ENCODE data around the gene IL27RA. TPM values are rescaled to one million over a fixed set of nuclear protein-coding genes. Genes with fewer than 3 reads are reported as not detected.

IL27RA gene
- total and polyA plus RNA-seq, 2 of the 4 experiments (the other 2 are of a cell fraction): 2.9 to 5.1 TPM

DNA sequence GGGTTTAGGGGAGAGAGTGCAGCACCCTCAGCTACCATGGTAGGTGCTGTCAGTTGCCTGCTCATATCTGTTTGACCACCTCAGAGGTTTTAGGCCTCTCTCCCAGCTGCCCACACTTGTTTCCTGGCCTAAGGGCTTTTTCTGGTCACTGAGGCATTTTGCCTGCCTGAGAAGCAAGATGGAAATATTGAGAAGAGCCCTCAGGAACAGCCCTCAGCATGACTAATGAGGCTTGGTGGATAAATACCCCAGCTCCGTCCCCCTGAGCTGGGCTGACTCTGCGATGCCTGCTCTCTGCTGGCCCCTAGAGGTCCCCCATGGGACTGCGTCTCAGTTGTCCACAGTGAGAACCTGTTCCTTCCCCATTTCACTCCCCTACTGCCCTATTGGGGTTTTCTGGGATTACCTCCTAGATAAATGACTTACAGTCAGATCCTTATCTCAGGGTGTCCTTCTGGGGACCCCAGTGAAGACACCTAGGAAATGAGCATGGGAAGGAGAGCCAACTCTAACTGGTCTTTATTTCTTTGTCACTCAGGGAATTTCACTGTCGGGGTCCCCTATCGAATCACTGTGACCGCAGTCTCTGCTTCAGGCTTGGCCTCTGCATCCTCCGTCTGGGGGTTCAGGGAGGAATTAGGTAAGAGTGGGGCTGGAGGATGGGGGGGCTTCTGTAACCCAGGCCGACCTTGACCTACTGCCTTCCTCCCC, 17.0 kb downstream of the IL27RA start:
- Histone ChIP-seq H3K27me3 (ENCODE audit: control insufficient read depth, insufficient read depth, low read length) (no peaks in the 10 kb centered on the region), H3K4me3 (ENCODE audit: insufficient read depth, low read depth, low read length) (no peak overlapping the region), H3K27ac (ENCODE audit: insufficient read depth, low read length) (no peak overlapping the region), H2BK120ac (ENCODE audit: low read depth, low read length) (no peak overlapping the region), H3K4me2 (ENCODE audit: low read depth, low read length) (no peak overlapping the region), H3K4me1 (ENCODE audit: control insufficient read depth, insufficient read depth, low read length) (no peaks in the 10 kb centered on the region), H2BK5ac (ENCODE audit: low read depth, low read length, poor library complexity, severe bottlenecking) (no peak overlapping the region), H4K5ac (ENCODE audit: low read depth, low read length) (no peak overlapping the region), H2AK9ac (replicated peaks; ENCODE audit: low read depth, low read length, poor library complexity) (no peak overlapping the region), H3K36me3 (ENCODE audit: control insufficient read depth, insufficient read depth, low read length) (no peaks in the 10 kb centered on the region), H3K4ac (ENCODE audit: low read depth, low read length) (no peak overlapping the region), H4K20me1 (ENCODE audit: insufficient read depth, low read length) (no peaks in the 10 kb centered on the region), H3K9me3 (ENCODE audit: control insufficient read depth, insufficient read depth, low read length) (peaks cover 2% of the 10 kb centered on the region; the same call in 1 of the 2 replicates), H2BK15ac (ENCODE audit: low read depth, low read length) (no peak overlapping the region), H2BK20ac (ENCODE audit: low read depth, low read length) (no peak overlapping the region), H3K9me1 (ENCODE audit: insufficient read depth, low read length) (no peaks in the 10 kb centered on the region), H3K9ac (ENCODE audit: low read depth, low read length) (no peak overlapping the region), H3K56ac (ENCODE audit: extremely low read depth, insufficient read depth, low read length) (no peak overlapping the region), H3K23ac (ENCODE audit: low read depth, low read length) (no peak overlapping the region), H3K14ac (replicated peaks; ENCODE audit: low read depth, low read length) (no peak overlapping the region), H3K18ac (ENCODE audit: low read depth, low read length) (no peak overlapping the region), H4K91ac (ENCODE audit: insufficient read depth, low read depth, low read length) (no peak overlapping the region), H2AFZ (replicated peaks; ENCODE audit: low read length, poor library complexity) (peak overlapping the region; percentile 75), H3K79me1 (ENCODE audit: low read depth in 1 of 2, low read length in 2 of 2) (no peaks in the 10 kb centered on the region), H2AK5ac (ENCODE audit: low read depth, low read length) (no peak overlapping the region), H4K8ac (ENCODE audit: low read depth in 2 of 2, low read length in 2 of 2) (no peak overlapping the region)
- ChIA-PET CTCF (interaction anchor here (0.9 to 2.2 kb wide), 2 partner anchors 11 to 17 kb away, joined by 7 to 9 read pairs; partner anchors contain the start of gene IL27RA), POLR2A (ENCODE audit: unreplicated experiment) (no interaction called here)
- intact Hi-C loops (cut with micrococcal nuclease): no loop called here
- in situ Hi-C loops (cut with MboI; ENCODE audit: low sequenced_read_pairs): no loop called here
- DNase-seq (no peak), ATAC-seq (ENCODE audit: low read depth) (peak; percentile 85)
- no CpG with 5 or more reads among the region's 8 CpGs for WGBS, 2 experiments (ENCODE audit: extremely low coverage in 2 of 2, insufficient read length in 1 of 2)
- dilution Hi-C loops (cut with HindIII; ENCODE audit: low sequenced_read_pairs, unreplicated experiment): no loop called here
- TF ChIP-seq RAD21 (IDR thresholded peaks at IDR 0.05; ENCODE audit: low read length) (peak; percentile 46), FOS (IDR thresholded peaks at IDR 0.05; ENCODE audit: low read depth, low read length) (no peak), RCOR1 (IDR thresholded peaks at IDR 0.05; ENCODE audit: insufficient replicate concordance, low read length) (no peak), RFX5 (IDR thresholded peaks at IDR 0.05; ENCODE audit: low read depth, low read length) (no peak), BHLHE40 (IDR thresholded peaks at IDR 0.05; ENCODE audit: low read depth, low read length) (no peak), SMC3 (IDR thresholded peaks at IDR 0.05; ENCODE audit: low read depth, low read length) (peak; percentile 24; the same call in 1 of the 2 replicates)
- TF ChIP-seq, protein P1, sequence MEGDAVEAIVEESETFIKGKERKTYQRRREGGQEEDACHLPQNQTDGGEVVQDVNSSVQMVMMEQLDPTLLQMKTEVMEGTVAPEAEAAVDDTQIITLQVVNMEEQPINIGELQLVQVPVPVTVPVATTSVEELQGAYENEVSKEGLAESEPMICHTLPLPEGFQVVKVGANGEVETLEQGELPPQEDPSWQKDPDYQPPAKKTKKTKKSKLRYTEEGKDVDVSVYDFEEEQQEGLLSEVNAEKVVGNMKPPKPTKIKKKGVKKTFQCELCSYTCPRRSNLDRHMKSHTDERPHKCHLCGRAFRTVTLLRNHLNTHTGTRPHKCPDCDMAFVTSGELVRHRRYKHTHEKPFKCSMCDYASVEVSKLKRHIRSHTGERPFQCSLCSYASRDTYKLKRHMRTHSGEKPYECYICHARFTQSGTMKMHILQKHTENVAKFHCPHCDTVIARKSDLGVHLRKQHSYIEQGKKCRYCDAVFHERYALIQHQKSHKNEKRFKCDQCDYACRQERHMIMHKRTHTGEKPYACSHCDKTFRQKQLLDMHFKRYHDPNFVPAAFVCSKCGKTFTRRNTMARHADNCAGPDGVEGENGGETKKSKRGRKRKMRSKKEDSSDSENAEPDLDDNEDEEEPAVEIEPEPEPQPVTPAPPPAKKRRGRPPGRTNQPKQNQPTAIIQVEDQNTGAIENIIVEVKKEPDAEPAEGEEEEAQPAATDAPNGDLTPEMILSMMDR (conservative IDR thresholded peaks at IDR 0.05; ENCODE audit: low read depth, low read length): peak; percentile 58
- no TSS peak for BruUV-seq (replicated peaks)

Data from IMR-90 (cell line).